Heart left ventricle (tissue), 13 donors: ENCODE measurements around the gene ARNT2.

Source experiments
- POLR2A ChIP-seq, 2 donors: fragments of 450-650 bp; IDR thresholded peaks; one replicate each; pipeline ENCODE4 v1.6.1; 2017; ENCODE audit warnings: antibody characterized with exemption in 2 of 2, mild to moderate bottlenecking in 2 of 2, moderate library complexity in 2 of 2
- TF ChIP-seq, protein P1 (sequence below), 12 donors: fragments of 200-600 bp; sonication (generic) in 4 of 12; IDR thresholded peaks; one replicate each; pipeline versions ENCODE4 v1.5.0 to v1.8.0; 2018 to 2022; ENCODE audit warnings: antibody characterized with exemption in 12 of 12, mild to moderate bottlenecking in 5 of 12
- donor health status: ischemic (EF 13 %, LVEDD 7.1; RV severe dilation, severe dysfunction).
- donor health status: DM: no; HTN: yes; CAD: no.
- donor health status: DM: no; HTN: no; CAD: no.
- donor health status: ischemic (EF 25% LVEDD 6.9; RV normal size, moderate dysfunction).
- donor health status: ischemic (EF 25% LVEDD 5.7; RV mildly dilated, moderate dysfunction).
- donor health status: ischemic (EF 35%, LVEDD 5.7; RV mildly dilated, moderate dysfunction).
- donor health status: nonischemic (EF 11% LVEDD 7.7; RV severe dilation, severe dysfunction).
- donor health status: DM: yes; HTN: yes; CAD: no.
- donor health status: PGD.
- donor health status: ischemic (EF 29% LVEDD 5.4; RV normal size, mild dysfunction).
- donor health status: nonischemic (EF 23%, LVEDD 6.1; RV moderate dilation, normal function).

GRCh38 chr15:80497221-80497620 lies 93.0 kb downstream of the ARNT2 start:
- TF ChIP-seq, protein P1, sequence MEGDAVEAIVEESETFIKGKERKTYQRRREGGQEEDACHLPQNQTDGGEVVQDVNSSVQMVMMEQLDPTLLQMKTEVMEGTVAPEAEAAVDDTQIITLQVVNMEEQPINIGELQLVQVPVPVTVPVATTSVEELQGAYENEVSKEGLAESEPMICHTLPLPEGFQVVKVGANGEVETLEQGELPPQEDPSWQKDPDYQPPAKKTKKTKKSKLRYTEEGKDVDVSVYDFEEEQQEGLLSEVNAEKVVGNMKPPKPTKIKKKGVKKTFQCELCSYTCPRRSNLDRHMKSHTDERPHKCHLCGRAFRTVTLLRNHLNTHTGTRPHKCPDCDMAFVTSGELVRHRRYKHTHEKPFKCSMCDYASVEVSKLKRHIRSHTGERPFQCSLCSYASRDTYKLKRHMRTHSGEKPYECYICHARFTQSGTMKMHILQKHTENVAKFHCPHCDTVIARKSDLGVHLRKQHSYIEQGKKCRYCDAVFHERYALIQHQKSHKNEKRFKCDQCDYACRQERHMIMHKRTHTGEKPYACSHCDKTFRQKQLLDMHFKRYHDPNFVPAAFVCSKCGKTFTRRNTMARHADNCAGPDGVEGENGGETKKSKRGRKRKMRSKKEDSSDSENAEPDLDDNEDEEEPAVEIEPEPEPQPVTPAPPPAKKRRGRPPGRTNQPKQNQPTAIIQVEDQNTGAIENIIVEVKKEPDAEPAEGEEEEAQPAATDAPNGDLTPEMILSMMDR (IDR thresholded peaks at IDR 0.05) = no peak
- TF ChIP-seq POLR2A (IDR thresholded peaks at IDR 0.05) = no peak
